Measurements from ENCODE around the gene HADHB.

Gene HADHB

DNA sequence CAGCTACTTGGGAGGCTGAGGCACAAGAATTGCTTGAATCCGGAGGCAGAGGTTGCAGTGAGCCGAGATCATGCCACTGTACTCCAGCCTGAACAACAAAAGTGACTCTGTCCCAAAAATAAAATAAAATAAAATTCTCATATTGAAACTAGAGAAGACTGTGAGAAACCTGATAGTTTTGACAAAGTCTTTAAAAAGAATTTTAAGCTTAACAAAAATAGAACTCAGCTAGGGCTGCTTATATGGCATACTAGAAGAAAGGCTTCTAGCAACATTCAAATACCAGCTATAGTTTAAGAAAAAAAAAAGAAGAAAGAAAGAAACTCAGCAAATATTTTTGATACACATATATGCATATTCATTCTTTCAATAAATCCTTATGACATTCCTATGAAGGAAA lies 13.9 kb upstream of the HADHB start:
- Histone ChIP-seq H3K9me2 (replicated peaks; ENCODE audit: control insufficient read depth, low read length) (no peaks in the 10 kb centered on the region), H4K20me1 (ENCODE audit: control insufficient read depth, insufficient read depth, low read depth, low read length) (no peaks in the 10 kb centered on the region), H3K36me3 (ENCODE audit: control insufficient read depth, low read length) (peaks cover 90% of the 10 kb centered on the region), H3K4me3 (ENCODE audit: low read length) (no peak overlapping the region), H3F3A (ENCODE audit: control insufficient read depth, insufficient read depth) (no peaks in the 10 kb centered on the region), H3K4me2 (ENCODE audit: low read length) (no peak overlapping the region), H3K4me1 (ENCODE audit: control insufficient read depth, low read length) (no peaks in the 10 kb centered on the region), H3K9me3 (ENCODE audit: control insufficient read depth, insufficient read depth, low read length) (no peaks in the 10 kb centered on the region), H3K79me2 (ENCODE audit: control insufficient read depth, low read length) (no peaks in the 10 kb centered on the region), H3K27ac (ENCODE audit: low read depth, low read length) (no peak overlapping the region), H3K27me3 (ENCODE audit: control insufficient read depth, low read length) (no peaks in the 10 kb centered on the region)
- TF ChIP-seq, protein P1, sequence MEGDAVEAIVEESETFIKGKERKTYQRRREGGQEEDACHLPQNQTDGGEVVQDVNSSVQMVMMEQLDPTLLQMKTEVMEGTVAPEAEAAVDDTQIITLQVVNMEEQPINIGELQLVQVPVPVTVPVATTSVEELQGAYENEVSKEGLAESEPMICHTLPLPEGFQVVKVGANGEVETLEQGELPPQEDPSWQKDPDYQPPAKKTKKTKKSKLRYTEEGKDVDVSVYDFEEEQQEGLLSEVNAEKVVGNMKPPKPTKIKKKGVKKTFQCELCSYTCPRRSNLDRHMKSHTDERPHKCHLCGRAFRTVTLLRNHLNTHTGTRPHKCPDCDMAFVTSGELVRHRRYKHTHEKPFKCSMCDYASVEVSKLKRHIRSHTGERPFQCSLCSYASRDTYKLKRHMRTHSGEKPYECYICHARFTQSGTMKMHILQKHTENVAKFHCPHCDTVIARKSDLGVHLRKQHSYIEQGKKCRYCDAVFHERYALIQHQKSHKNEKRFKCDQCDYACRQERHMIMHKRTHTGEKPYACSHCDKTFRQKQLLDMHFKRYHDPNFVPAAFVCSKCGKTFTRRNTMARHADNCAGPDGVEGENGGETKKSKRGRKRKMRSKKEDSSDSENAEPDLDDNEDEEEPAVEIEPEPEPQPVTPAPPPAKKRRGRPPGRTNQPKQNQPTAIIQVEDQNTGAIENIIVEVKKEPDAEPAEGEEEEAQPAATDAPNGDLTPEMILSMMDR (IDR thresholded peaks at IDR 0.05; ENCODE audit: low read depth, low read length, poor library complexity, severe bottlenecking): no peak
- no peak for TF ChIP-seq EZH2phosphoT487 (IDR thresholded peaks at IDR 0.05; ENCODE audit: borderline replicate concordance, low read length)

- Histone ChIP-seq H3K4me2 (ENCODE audit: low read length) (no peak overlapping the region), H3F3A (ENCODE audit: control insufficient read depth, insufficient read depth) (0 out of 2 replicates have a peak, but pooled peaks cover 3% of the 10 kb centered on the region), H3K4me1 (ENCODE audit: control insufficient read depth, low read length) (no peaks in the 10 kb centered on the region; the same call in 1 of the 2 replicates), H3K9me3 (ENCODE audit: control insufficient read depth, insufficient read depth, low read length) (no peaks in the 10 kb centered on the region), H3K36me3 (ENCODE audit: control insufficient read depth, low read length) (peaks cover 88% of the 10 kb centered on the region), H3K79me2 (ENCODE audit: control insufficient read depth, low read length) (peaks cover 12% of the 10 kb centered on the region), H3K4me3 (ENCODE audit: low read length) (no peak overlapping the region), H3K27ac (ENCODE audit: low read depth, low read length) (no peak overlapping the region), H4K20me1 (ENCODE audit: control insufficient read depth, insufficient read depth, low read depth, low read length) (no peaks in the 10 kb centered on the region), H3K27me3 (ENCODE audit: control insufficient read depth, low read length) (no peaks in the 10 kb centered on the region), H3K9me2 (replicated peaks; ENCODE audit: control insufficient read depth, low read length) (no peaks in the 10 kb centered on the region)
- TF ChIP-seq, protein P1 (IDR thresholded peaks at IDR 0.05; ENCODE audit: low read depth, low read length, poor library complexity, severe bottlenecking): peak; percentile 16
- no peak for TF ChIP-seq EZH2phosphoT487 (IDR thresholded peaks at IDR 0.05; ENCODE audit: borderline replicate concordance, low read length)
Observed at GRCh38 chr2:26235089-26235488, 9.7 kb upstream of the HADHB start.

GRCh38 chr2:26237868-26238267 lies 6.9 kb upstream of the HADHB start:
- Histone ChIP-seq H3K9me3 (ENCODE audit: control insufficient read depth, insufficient read depth, low read length) (no peaks in the 10 kb centered on the region), H3F3A (ENCODE audit: control insufficient read depth, insufficient read depth) (0 out of 2 replicates have a peak, but pooled peaks cover 3% of the 10 kb centered on the region), H3K27me3 (ENCODE audit: control insufficient read depth, low read length) (no peaks in the 10 kb centered on the region), H3K79me2 (ENCODE audit: control insufficient read depth, low read length) (peaks cover 39% of the 10 kb centered on the region), H4K20me1 (ENCODE audit: control insufficient read depth, insufficient read depth, low read depth, low read length) (no peaks in the 10 kb centered on the region; the same call in 1 of the 2 replicates), H3K36me3 (ENCODE audit: control insufficient read depth, low read length) (peaks cover 68% of the 10 kb centered on the region), H3K4me3 (ENCODE audit: low read length) (no peak overlapping the region), H3K27ac (ENCODE audit: low read depth, low read length) (no peak overlapping the region), H3K4me1 (ENCODE audit: control insufficient read depth, low read length) (peaks cover 23% of the 10 kb centered on the region), H3K4me2 (ENCODE audit: low read length) (no peak overlapping the region), H3K9me2 (replicated peaks; ENCODE audit: control insufficient read depth, low read length) (no peaks in the 10 kb centered on the region)
- TF ChIP-seq, protein P1 (IDR thresholded peaks at IDR 0.05; ENCODE audit: low read depth, low read length, poor library complexity, severe bottlenecking): no peak
- TF ChIP-seq EZH2phosphoT487 (IDR thresholded peaks at IDR 0.05; ENCODE audit: borderline replicate concordance, low read length): no peak
